ENCODE results near the gene C1orf53. TPM values are rescaled to one million over a fixed set of nuclear protein-coding genes. Genes with fewer than 3 reads are reported as not detected.
A peak's percentile ranks its signal among the peaks of the same experiment; 100 is the strongest.

The C1orf53 gene
- total and polyA plus RNA-seq, 2 of the 13 experiments (the other 11 are each of a cell fraction or from before 2014, with no cell fraction given), result 5.8 to 10.1 TPM

DNA sequence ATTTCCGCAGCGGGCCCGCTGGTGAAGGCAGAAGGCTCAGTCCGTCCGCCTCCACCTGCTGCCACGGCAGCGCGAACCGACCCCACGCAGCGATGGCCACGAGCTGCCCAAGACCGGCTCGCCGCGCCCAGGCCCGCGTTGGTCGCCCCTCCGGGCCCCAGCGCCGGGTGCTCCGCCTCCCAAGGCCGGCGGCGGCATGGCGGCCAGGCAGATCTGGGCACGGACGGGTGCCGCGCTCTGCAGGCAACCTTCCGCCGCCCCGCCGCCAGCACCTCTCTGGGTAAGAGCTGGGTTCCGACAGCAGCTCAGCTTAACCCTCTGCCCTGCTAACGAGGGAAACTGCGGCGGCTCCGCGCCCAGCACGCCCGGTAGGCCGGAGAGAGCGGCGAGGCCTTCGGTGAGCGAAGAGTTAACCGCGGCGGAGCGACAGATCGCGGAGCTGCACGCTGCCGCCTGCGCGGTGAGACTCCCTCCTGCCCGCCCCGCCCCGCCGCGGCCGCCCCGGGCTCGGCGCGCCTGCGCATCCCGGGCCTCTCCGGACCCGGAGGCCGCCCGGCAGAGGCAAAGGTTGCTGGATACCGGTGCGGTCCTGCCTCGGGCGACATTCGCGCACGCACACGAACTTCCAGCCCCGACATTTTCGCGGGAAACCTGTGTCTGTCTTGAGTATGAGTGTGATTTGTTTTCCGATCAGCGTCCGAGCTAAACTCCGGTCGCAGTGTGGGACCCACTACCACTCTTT, at the start of gene C1orf53 (continued):
- TF ChIP-seq MYPOP (CRISPR knock-in tag; IDR thresholded peaks at IDR 0.05) (peak; percentile 87; the same call in 1 of the 2 replicates), ZNF609 (CRISPR knock-in tag; IDR thresholded peaks at IDR 0.05; ENCODE audit: borderline replicate concordance) (peak; percentile 49; the same call in 1 of the 2 replicates), ZNF556 (CRISPR knock-in tag; IDR thresholded peaks at IDR 0.05; ENCODE audit: borderline replicate concordance) (peak; percentile 80; the same call in 1 of the 2 replicates), ZBTB14 (CRISPR knock-in tag; IDR thresholded peaks at IDR 0.05) (peak; percentile 35), HBP1 (CRISPR knock-in tag; IDR thresholded peaks at IDR 0.05; ENCODE audit: low read depth) (peak; percentile 54; the same call in 1 of the 2 replicates), ZNF382 (CRISPR knock-in tag; IDR thresholded peaks at IDR 0.05; ENCODE audit: borderline replicate concordance) (no peak), PRDM15 (CRISPR knock-in tag; IDR thresholded peaks at IDR 0.05) (peak; percentile 85), KDM3A (CRISPR knock-in tag; IDR thresholded peaks at IDR 0.05; ENCODE audit: low read depth) (peak; percentile 89), ZC3H4 (CRISPR knock-in tag; IDR thresholded peaks at IDR 0.05; ENCODE audit: borderline replicate concordance) (no peak), XRCC5 (optimal IDR thresholded peaks at IDR 0.05; ENCODE audit: low read length) (peak; percentile 82), PAWR (CRISPR knock-in tag; IDR thresholded peaks at IDR 0.05; ENCODE audit: borderline replicate concordance) (no peak)
- TF ChIP-seq, protein P1, sequence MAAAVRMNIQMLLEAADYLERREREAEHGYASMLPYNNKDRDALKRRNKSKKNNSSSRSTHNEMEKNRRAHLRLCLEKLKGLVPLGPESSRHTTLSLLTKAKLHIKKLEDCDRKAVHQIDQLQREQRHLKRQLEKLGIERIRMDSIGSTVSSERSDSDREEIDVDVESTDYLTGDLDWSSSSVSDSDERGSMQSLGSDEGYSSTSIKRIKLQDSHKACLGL (CRISPR knock-in tag; IDR thresholded peaks at IDR 0.05), result peak; percentile 85; the same call in 1 of the 2 replicates

Data from HepG2 (cell line).